ENCODE data around the gene TEX51.

Gene TEX51

GRCh38 chr2:126855606-126856005 lies 43.1 kb upstream of the TEX51 start:
- TF ChIP-seq, protein P1, sequence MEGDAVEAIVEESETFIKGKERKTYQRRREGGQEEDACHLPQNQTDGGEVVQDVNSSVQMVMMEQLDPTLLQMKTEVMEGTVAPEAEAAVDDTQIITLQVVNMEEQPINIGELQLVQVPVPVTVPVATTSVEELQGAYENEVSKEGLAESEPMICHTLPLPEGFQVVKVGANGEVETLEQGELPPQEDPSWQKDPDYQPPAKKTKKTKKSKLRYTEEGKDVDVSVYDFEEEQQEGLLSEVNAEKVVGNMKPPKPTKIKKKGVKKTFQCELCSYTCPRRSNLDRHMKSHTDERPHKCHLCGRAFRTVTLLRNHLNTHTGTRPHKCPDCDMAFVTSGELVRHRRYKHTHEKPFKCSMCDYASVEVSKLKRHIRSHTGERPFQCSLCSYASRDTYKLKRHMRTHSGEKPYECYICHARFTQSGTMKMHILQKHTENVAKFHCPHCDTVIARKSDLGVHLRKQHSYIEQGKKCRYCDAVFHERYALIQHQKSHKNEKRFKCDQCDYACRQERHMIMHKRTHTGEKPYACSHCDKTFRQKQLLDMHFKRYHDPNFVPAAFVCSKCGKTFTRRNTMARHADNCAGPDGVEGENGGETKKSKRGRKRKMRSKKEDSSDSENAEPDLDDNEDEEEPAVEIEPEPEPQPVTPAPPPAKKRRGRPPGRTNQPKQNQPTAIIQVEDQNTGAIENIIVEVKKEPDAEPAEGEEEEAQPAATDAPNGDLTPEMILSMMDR (conservative IDR thresholded peaks at IDR 0.05) = no peak
- no peak overlapping the region for H3K27ac ChIP-seq

- TF ChIP-seq, protein P1 (conservative IDR thresholded peaks at IDR 0.05) = no peak
- H3K27ac ChIP-seq = no peak overlapping the region
Observed at GRCh38 chr2:126856403-126856802, 42.3 kb upstream of the TEX51 start.

GRCh38 chr2:126857502-126857901 lies 41.2 kb upstream of the TEX51 start:
- TF ChIP-seq, protein P1 (conservative IDR thresholded peaks at IDR 0.05) = no peak
- H3K27ac ChIP-seq = no peak overlapping the region

GRCh38 chr2:126858013-126858412 lies 40.7 kb upstream of the TEX51 start:
- TF ChIP-seq, protein P1 (conservative IDR thresholded peaks at IDR 0.05) = no peak

DNA sequence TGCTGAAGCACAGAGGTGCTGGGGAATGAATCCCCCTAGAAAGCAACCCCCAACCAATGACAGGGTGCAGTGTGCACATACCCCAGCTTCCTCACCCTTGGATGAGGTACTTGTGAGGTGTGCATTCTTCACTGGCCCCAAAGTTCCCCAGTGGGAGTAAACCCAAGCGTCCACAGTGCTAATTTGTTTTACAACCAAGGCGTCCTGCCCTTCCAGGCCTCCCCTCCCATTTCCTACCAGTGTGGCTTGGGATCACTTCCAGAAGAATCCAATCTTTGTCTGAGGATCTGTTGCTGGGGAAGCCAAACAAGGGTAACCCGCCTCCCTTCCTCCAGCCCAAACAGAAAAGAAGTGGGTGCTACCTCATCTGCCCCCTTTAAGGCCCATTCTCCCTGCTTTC lies 40.3 kb upstream of the TEX51 start:
- no peak overlapping the region for H3K27ac ChIP-seq
- TF ChIP-seq, protein P1 (conservative IDR thresholded peaks at IDR 0.05) = no peak

More at GRCh38 chr2:126858013-126858412, 40.7 kb upstream of the TEX51 start:
- no peak overlapping the region for H3K27ac ChIP-seq

GRCh38 chr2:126858991-126859390 lies 39.7 kb upstream of the TEX51 start:
- TF ChIP-seq, protein P1 (conservative IDR thresholded peaks at IDR 0.05) = no peak
- H3K27ac ChIP-seq = no peak overlapping the region

DNA sequence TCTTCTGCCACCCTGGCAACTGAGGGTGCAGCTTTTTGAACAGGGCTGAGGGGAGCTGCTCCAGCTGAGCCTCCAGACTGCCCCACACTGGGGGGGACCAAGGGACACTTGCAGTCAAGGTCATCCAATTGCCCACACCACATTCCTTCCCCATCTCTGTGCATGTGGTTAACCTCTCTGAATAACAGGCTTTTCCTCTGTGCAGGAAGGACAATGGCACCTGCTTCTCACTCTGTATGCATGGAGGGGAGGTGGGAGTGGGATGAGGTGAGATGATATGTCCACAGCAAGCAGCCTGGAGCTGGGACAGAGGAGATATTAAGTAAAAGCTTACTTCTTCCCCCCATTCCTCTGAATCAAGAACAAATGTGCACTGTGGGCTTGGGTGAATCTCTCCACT lies 39.1 kb upstream of the TEX51 start:
- TF ChIP-seq, protein P1 (conservative IDR thresholded peaks at IDR 0.05) = no peak
- H3K27ac ChIP-seq = no peak overlapping the region

DNA sequence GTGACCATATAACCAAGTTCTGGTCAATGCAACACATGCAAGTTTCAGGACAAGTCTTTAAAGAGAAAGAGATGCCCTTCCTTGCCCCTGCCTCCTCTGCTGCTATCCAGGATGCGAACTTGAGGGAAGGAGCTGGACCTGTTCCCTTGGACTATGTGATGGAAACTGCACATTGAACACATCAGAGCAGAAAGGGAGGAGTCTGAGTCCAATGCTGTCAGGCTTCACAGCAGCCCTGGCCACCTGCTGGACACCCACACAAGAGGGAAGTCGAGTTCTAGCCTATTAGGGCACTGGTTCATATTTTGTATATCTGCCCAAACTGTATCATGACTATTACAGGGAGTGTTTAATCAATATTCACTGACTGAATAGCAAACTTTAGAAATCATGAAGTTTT lies 38.3 kb upstream of the TEX51 start:
- TF ChIP-seq, protein P1 (conservative IDR thresholded peaks at IDR 0.05) = no peak
- H3K27ac ChIP-seq = no peak overlapping the region
